Stimulated activated naive CD8-positive, alpha-beta T cell treated with anti-CD3 and anti-CD28 coated beads, Interleukin-15, Interleukin-2, amounts not matched to agents 100 U/mL and 50 U/mL, for 24 hours (primary cell): ENCODE data around the gene SS18.

Experiments
- ATAC-seq: fragments of 150-1000 bp; cut with Tn5 transposase; one replicate; pipeline ENCODE4 v1.10.0; 2021
- DNase-seq: peaks from one replicate; pipeline ENCODE4 v3.0.0; 2021

Gene SS18

DNA sequence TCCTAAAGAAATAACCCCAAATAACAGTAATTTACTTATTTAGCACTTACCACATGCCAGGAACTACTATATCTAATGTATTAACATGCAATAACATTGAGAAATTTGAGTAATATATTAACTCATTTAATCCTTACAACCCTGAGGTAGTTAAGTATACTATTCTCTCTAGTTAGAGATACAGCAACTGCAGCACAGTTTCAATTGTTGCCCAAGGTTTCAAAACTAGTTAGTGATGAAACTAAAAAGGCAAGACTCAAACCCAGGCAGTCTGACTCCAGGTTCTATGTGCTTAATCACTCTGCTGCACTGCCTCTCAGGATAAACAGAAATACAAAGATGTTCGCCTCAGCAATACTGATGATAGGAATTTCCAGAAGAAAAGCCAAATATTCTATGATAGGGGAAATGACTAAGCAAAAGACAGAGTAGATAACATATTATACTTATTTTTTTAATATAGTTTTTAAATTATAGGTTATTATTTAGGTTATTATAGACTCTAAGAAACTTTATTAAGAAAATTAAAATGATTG lies 88.0 kb downstream of the SS18 start:
- ATAC-seq (no peak), DNase-seq (no peak)

DNA sequence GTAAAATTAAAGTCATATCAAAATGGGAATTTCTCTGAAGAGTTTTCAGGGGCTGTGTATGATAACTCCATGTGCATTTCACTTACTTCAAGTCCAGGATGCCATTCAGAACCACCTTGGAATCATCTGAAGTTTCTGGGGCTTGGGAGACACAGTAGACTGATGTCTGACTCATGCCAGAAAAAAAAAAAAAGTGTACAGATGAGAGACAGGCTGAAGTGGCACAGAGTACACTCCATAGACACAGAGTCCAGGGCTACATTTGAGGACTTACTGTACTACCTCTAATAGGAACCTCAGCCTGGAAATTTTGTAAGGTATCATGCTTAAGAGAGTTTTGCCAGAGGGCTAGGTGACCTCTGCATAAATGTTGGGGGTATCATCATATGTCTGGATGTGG lies 92.0 kb downstream of the SS18 start:
- no peak for DNase-seq
- ATAC-seq: no peak

DNA sequence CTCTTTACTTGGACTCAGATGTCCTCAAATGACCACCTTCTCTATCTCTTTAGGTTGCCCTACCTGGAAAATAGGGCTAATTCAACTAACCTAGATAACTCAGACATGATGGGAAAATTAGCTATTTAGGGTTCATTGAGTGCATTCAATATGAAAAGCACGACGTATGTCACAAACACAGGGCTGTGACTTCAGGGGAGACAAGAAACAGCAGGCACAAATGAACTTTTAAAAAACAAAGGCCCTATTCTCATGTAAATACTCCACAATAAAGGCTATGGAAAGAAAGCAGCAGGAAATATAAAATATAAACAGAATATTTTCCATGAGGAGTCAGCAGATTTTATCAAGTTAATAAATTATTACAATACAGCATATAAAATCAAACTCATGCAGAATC lies 97.8 kb downstream of the SS18 start:
- ATAC-seq: no peak
- DNase-seq: no peak

DNA sequence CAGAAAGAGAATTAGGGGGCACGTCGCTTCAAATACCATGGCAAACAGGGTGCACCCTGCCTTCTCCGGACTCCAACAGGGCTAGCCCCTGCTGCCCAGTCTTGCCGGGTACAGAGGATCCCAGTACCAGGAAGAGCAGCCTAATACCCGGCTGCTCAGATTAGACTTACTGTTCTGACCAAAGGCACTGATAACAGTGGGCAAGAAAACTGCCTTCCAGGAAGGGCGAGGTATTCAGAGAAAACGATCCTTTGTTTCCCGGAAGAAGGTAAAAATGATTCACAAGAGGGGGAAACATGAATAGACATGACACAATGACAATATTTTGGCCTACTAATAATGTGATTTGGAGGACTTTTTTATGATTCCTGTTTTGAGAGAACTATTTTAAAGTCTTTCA lies 99.9 kb downstream of the SS18 start:
- DNase-seq: no peak
- ATAC-seq: no peak

DNA sequence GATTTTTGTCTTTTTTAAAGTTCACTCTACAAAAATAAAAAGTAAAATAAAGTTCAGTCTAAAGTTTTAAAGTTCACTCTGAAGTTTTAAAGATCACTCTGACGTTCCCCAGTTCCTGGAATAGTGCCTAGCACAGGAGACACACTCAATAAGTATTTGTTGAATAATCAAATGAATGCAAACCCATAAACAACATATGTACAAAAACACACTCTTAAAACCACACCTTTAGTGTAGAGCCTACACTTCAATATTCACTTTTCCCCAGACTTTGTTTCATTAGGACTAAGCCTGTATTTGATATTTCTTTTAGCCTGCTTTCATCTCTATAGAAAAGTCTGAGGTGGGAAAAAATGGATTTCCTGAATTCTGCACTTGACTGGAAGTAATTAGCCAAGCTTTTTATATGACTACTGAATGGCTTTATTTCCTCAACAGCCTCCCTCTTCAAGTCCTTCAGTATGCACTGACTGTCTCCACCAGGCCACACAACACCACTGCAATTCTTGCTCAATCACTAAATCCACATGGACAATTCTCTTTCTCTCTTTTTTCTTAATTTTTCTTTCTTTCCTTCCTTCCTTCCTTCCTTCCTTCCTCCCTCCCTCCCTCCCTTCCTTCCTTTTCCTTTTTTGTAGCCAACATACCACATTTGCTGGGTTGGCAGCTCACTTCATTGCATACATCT lies 104.6 kb downstream of the SS18 start:
- no peak for ATAC-seq

DNA sequence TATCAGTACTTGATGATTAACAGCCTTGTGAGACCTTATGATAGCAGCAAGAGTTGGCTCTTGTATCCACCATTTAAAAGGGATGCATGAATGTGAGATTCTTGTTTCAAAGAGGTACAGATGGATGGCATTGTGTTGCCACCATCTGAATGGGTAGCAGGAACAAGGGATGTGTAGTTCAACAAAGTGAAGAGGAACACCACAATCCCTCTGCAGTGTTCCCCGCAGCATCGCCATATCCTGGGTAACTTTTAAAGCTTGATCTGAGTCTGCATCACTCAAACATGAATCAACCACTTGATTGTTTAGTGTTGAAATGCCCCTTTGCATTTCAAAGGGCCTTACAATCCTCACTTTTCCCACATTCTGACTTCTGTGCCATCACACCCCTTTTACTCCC lies 106.7 kb downstream of the SS18 start:
- ATAC-seq (no peak), DNase-seq (no peak)

More for the DNA sequence above, 104.6 kb downstream of the SS18 start:
- DNase-seq: no peak

DNA sequence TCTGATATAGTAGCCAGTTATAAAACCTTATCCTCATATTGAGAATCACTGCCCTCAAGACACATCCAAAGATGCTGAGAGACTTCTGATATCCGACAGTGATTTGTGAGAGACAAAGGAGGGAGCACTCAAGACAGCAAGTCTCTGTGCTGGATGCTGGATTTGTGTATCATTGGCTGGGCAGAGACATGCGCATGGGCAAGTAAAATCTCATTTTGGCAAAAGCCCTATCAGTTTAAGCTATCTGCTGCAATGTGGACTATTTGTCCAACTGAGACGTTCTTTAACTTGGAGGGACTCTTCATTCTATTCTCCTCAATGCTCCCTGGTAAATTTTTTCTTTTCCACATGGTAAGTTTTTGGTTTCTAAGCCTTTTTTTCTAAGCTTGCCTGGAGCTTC lies 107.5 kb downstream of the SS18 start:
- no peak for DNase-seq

DNA sequence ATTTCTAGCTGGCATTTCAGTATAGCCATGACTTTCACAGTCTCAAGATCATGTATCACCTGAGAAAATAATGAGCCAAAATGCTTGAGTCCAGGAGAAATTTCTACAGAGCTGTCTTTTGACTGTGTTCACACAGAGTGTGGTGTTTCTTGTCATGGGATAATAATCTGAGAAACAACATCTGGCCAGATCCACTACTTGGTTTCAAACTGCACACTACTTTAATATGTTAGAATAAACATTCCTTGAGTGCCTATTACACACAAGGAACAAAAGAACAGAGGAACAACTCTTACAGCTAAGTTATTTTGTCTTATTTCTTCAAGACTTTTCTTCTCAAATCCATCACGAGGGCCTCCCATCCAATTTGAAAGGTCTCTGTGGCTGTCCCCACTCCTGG lies 108.3 kb downstream of the SS18 start:
- DNase-seq (no peak), ATAC-seq (no peak)

More for the DNA sequence above, 107.5 kb downstream of the SS18 start:
- ATAC-seq: no peak

DNA sequence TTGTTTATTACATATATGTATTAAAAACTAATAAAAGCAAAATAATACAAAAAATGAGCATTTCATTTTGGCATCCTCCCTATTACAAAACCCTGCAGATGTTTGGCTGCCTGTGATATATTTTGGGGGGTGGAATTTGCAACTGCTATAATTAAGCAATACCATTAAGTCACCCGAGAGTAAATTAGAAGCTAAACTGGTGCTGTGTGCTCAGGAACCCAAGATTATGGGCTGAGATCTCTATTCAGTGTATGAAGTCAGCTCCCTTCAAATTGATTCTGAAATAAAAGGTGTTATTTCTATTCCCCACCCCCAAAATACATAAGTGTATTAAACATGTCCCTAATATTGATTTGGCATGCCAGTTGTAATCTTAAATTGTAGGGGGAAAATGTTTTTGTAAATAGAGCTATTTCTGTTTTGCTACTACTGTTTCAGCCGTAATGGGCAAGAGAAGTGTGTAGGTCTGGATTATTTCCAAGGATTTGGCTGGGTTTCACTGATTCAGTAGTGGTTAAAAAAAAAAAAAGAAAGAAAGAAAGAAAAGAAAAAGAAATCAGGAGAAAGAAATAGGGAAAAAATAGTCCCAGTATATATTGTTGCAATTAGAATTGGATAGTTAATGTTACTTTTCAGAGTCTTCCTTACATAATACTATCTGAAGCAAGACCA lies 110.9 kb downstream of the SS18 start:
- DNase-seq (no peak), ATAC-seq (no peak)

DNA sequence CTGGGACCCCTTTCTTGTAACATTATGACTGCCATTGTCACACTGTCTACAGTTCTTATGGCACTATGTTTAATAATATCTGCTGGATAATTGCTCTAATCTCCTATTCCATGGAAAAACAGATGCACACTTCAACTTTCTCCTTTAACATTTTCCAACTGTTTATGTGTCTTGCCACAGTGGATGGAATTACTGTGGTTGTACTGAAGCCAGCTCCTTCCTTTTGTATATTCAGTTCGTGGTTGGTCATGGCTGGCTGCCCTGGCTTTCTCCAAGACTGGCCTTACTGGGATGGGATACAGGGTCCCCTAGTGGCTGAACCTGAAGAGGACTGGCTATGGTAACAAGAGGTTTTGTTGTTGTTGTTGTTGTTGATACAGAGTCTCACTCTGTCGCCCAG lies 113.9 kb downstream of the SS18 start:
- DNase-seq: no peak

DNA sequence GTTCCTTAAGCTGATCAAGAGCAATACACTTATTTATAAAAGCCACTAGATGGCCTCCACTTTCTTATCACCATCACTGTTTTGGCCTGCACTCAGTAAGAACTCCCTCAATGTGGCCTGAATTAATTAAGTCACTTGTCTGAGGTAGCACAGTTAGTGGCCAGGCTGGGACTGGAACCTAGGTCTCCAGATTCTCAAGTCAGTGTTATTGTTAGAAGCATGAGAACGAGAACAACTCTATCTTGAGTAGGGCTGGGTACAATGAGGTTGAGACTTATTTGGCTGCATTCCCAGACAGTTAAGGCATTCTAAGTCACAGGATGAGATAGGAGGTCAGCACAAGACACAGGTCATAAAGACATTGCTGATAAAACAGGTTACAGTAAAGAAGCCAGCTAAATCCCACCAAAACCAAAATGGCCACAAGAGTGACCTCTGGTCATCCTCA lies 115.8 kb downstream of the SS18 start:
- ATAC-seq: no peak
- no peak for DNase-seq

More for the DNA sequence above, 113.9 kb downstream of the SS18 start:
- ATAC-seq: no peak
